Renal pelvis (tissue), 12 donors: ENCODE data around the gene ZFYVE19. TPM values are rescaled to one million over a fixed set of nuclear protein-coding genes. Genes with fewer than 3 reads are reported as not detected.
A peak's percentile ranks its signal among the peaks of the same experiment; 100 is the strongest.

ENCODE experiments used
- DNase-seq: peaks from one replicate; pipeline ENCODE4 v3.0.0-alpha.2; 2013
- long read RNA-seq, 16 experiments: transcript quantifications; one replicate each; lab custom pipeline, GENCODE V29; 2026
- polyA plus RNA-seq, 3 donors: library from polyadenylated mRNA; unstranded; fragments of 120-200 nt; gene quantifications; one replicate each; pipeline ENCODE4 v1.2.1, GENCODE V29; 2013; ENCODE audit not compliant: insufficient read length in 3 of 3

The ZFYVE19 gene, protein sequence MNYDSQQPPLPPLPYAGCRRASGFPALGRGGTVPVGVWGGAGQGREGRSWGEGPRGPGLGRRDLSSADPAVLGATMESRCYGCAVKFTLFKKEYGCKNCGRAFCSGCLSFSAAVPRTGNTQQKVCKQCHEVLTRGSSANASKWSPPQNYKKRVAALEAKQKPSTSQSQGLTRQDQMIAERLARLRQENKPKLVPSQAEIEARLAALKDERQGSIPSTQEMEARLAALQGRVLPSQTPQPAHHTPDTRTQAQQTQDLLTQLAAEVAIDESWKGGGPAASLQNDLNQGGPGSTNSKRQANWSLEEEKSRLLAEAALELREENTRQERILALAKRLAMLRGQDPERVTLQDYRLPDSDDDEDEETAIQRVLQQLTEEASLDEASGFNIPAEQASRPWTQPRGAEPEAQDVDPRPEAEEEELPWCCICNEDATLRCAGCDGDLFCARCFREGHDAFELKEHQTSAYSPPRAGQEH
- 10 to 100 TPM; 25.8 to 27.7 (median 27.7) TPM for polyA plus RNA-seq
- long read RNA-seq, donor 1, partial matches to known transcripts = 0 of 3 reads
- long read RNA-seq, donor 1, other reads (novel, unspliced or antisense) = 0 of 3 reads
- long read RNA-seq, donor 2, partial matches to known transcripts = 0 of 5 reads
- long read RNA-seq, donor 2, other reads (novel, unspliced or antisense) = 0 of 5 reads
- long read RNA-seq, donor 3, partial matches to known transcripts = 0 of 3 reads
- long read RNA-seq, donor 3, other reads (novel, unspliced or antisense) = 0 of 3 reads
- long read RNA-seq, donor 4, transcript ZFYVE19-203 (11 exons, 2,775 nt) = major isoform, 6 of 9 reads
- long read RNA-seq, donor 4, partial matches to known transcripts = 0 of 9 reads
- long read RNA-seq, donor 4, other reads (novel, unspliced or antisense) = 0 of 9 reads
- long read RNA-seq, donor 5 = 0 reads
- long read RNA-seq, donor 6, partial matches to known transcripts = 0 of 4 reads
- long read RNA-seq, donor 6, other reads (novel, unspliced or antisense) = 0 of 4 reads
- long read RNA-seq, donor 7, transcript ZFYVE19-203 (11 exons, 2,775 nt) = major isoform, 6 of 7 reads
- long read RNA-seq, donor 7, partial matches to known transcripts = 0 of 7 reads
- long read RNA-seq, donor 7, other reads (novel, unspliced or antisense) = 0 of 7 reads
- long read RNA-seq, donor 8, partial matches to known transcripts = 0 of 3 reads
- long read RNA-seq, donor 8, other reads (novel, unspliced or antisense) = 0 of 3 reads
- long read RNA-seq, donor 9, partial matches to known transcripts = 0 of 9 reads
- long read RNA-seq, donor 9, other reads (novel, unspliced or antisense) = 0 of 9 reads
- long read RNA-seq, donor 10, partial matches to known transcripts = 0 of 6 reads
- long read RNA-seq, donor 10, other reads (novel, unspliced or antisense) = 0 of 6 reads
- long read RNA-seq, donor 11, partial matches to known transcripts = 0 of 2 reads
- long read RNA-seq, donor 11, other reads (novel, unspliced or antisense) = 0 of 2 reads
- long read RNA-seq, donor 12, partial matches to known transcripts = 0 of 6 reads
- long read RNA-seq, donor 12, other reads (novel, unspliced or antisense) = 0 of 6 reads
- long read RNA-seq, donor 13, partial matches to known transcripts = 0 of 2 reads
- long read RNA-seq, donor 13, other reads (novel, unspliced or antisense) = 0 of 2 reads
- long read RNA-seq, donor 14 = 0 reads
- long read RNA-seq, donor 15 = 0 reads
- long read RNA-seq, donor 16, partial matches to known transcripts = 0 of 5 reads
- long read RNA-seq, donor 16, other reads (novel, unspliced or antisense) = 0 of 5 reads

DNA sequence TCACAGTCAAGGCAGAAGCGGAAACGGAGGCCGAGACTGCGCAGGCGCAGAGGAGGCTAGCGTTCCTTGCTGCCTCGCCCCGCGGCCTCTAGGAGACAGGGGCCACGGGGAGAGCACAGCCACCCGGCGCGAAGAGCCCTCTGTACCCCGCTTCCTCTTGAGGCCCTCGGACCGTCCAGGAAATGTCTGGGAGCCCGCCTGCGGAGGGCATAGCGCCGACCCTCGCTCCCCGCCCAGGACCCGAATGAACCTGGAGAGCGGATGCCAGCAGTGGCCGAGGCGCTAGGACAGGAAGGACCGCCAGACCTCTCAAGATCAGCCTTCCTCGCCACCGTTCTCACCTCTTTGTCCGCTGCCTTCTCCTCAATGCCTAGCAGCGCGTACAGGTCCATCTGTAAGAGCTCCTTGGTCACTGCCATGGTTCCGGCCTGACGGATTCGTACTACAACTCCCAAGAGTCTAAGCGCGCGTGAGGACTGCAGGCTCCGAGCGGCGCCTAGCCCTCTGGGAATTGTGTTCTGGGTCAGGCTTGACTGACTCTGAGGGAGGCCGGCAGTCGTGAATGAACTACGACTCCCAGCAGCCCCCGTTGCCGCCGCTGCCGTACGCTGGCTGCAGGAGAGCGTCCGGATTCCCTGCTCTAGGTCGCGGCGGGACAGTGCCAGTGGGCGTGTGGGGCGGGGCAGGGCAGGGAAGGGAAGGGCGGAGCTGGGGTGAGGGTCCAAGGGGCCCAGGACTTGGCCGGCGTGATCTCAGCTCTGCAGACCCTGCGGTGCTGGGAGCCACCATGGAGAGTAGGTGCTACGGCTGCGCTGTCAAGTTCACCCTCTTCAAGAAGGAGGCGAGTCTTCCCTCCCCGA, at the start of gene ZFYVE19, which contains the start of gene DNAJC17:
TSS of gene ZFYVE19 (plus strand) at position 62 of the 860 bp plus-strand sequence. CDS start at position 563, 501 bp downstream.
TSS of gene DNAJC17 (minus strand) at position 446 of the 860 bp plus-strand sequence. CDS start at position 419, 27 bp downstream.
- peak; percentile 98 for DNase-seq

DNA sequence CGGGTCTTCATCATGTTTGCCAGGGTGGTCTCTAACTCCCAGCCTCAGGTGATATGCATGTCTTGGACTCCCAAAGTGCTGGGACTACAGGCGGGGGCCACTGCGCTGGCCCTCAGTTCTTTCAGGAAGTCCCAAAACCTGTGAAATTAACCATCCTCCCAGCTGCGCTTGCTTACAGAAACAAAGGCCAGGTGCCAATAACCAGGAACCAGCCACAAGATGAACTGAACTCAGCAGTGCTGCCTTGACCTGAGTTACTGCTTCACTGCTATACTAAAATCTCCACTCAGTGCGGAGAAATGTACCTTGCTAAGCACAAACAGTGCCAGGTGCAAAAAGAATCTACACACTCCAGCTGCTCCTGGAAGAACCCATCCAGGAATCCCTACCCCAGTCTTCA, 46.9 kb upstream of the ZFYVE19 start:
- no peak for DNase-seq

- no peak for DNase-seq
These were observed 43.7 kb upstream of the ZFYVE19 start for GRCh38 chr15:40762919-40763800.

DNA sequence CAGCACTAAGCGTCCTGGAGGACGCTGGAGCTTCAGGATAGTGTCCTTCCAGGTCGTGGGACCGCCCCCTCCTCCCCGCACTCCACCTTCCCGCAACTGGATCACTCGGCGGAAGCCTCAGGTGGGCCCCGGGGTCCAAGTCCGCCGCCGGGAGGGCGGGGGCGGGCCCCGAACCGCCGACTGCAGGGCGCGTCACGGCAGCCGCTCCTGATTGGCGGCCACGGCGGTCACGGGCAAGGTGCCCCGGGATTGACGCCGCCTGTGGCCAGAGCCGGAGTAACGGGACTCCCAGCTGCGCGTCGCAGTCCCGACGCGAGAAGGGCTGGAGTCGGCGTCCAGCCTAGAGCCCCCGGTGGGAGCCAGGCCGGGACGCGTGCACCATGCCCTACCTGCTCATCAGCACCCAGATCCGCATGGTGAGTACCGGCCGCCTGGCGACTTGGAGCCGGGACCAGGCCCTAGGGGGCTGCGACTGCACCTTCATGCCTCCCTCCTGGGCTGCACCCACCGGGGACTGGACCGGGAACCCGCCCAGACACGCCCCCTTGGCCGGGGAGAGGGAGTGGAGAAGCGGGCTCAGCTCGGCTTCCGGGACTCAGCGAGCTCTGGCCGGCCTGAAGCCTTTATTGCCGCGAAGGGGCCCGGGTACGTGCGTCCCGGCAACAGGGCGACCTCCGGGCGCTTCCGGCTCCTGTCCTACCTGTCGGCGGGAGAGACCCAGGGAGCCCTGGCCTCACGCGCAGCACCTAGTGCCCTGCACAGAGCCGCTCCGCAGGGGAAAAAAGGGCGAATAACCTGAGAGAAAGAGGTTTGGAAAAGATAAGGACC, 42.9 kb upstream of the ZFYVE19 start, which contains the start of gene GCHFR:
TSS of gene GCHFR (plus strand) at position 268 of the 828 bp plus-strand sequence. CDS start at position 381, 113 bp downstream.
- DNase-seq = peak; percentile 77

- no peak for DNase-seq
These were observed 42.2 kb upstream of the ZFYVE19 start for GRCh38 chr15:40764629-40765103.

GRCh38 chr15:40766194-40766815, 40.6 kb upstream of the ZFYVE19 start:
- no peak for DNase-seq

DNA sequence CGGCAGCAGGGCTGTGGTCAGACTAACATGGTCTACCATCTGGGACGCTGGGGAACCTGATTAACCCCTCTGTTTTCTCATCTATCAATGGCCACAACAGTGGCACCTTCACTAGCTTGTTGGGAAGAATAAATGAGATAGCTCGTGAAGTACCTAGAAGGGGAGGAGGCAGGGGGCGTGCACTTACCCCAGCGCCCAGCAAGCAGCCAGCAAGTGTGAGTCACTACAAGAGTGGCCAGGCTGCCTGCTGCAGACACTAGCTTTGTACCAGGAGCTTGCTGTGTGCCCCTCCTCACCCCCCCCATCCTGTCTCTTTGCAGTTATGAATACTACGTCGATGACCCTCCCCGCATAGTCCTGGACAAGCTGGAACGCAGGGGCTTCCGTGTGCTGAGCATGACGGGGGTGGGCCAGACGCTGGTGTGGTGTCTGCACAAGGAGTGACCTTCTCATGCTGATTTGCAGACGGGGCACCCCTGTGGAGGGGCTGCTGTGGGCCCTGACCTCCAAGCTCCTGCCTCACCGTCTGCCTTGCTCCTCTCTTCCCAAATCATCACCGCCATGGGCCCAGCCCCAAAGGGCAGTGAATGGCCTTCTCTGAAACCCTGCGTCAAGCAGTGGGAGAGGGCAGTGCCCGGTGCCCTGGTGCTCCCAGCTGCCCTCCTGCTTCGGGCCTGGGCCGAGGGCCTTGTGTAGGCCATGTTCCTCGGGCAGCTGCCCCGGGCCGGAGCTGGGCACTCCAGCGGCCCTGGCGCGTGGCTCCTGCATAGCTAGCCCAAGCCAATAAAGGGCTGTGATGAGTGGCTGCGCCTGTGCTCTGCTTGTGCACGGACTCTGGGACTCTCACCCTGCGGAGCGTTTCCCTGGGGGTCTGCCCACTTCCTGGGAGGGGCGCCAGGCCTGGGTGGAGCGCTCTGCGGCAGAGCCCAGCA, 39.7 kb upstream of the ZFYVE19 start:
- DNase-seq = no peak

DNA sequence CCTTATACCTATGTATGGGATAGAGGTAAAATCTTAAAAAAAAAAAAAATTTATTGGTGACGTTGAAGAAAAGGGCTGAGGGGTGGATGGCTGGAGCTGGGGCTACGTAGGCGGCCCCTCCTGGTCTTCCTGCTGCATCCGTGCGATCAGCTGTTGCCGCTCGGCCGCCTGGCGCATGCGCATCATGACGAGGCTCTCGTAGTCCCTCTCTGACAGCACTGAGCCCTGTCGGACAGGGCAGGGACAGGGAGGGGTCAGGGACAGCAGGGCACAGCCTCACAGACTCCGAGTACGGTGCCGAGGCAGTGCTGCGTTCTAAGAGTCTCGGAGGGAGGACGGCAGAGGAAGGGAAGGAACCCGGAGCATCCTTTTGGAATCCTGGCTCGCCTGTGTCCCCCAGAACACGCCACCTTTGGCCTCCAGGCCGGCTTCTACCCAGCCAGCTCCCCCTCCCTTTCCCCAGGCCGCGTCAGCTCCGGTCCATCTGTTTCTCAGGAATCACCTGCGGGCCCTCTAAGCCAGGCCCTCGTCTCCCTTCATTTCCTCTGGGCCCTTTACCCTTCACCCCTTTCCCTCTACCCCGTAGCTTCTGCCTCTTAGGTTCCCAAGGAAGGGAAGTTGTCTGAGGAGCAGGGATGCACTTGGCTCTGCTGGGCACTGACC, 38.9 kb upstream of the ZFYVE19 start:
- no peak for DNase-seq

DNA sequence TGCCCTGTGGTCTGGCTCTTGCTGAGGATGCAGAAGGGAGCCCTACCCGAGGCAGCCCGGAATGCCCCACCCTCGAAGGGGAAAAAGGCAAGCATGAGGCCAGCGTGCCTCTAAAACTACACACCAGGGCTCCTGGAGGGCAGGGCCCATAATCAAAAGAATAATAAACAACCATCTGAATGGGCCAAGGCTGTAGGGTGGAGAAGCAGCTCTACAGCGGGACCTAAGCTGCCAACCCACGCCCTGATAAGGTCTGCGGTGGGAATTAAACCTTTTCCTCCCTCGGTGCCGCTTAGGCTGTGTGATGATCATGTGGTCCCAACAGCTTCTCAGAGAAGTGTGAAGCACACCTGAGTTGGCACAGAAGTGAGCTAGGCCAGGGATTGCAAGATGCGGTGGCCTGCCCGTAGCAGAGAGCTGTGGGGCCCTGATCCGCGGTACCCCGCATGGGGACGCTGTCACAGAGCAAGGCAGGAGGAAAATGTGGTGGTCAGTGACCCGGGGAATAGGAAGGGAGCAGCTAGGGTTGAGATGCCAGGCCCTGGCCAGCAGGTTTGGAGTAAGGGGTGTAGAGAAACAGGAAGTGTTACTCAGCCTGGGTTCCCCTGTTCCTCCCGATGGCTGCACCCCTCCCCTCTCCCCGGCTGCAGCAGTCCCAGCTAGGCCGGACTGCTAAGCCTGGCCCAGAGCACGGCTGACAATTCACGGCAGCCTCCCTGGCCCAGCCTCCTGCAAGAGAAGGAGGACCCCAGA, 38.2 kb upstream of the ZFYVE19 start:
- DNase-seq = no peak

DNA sequence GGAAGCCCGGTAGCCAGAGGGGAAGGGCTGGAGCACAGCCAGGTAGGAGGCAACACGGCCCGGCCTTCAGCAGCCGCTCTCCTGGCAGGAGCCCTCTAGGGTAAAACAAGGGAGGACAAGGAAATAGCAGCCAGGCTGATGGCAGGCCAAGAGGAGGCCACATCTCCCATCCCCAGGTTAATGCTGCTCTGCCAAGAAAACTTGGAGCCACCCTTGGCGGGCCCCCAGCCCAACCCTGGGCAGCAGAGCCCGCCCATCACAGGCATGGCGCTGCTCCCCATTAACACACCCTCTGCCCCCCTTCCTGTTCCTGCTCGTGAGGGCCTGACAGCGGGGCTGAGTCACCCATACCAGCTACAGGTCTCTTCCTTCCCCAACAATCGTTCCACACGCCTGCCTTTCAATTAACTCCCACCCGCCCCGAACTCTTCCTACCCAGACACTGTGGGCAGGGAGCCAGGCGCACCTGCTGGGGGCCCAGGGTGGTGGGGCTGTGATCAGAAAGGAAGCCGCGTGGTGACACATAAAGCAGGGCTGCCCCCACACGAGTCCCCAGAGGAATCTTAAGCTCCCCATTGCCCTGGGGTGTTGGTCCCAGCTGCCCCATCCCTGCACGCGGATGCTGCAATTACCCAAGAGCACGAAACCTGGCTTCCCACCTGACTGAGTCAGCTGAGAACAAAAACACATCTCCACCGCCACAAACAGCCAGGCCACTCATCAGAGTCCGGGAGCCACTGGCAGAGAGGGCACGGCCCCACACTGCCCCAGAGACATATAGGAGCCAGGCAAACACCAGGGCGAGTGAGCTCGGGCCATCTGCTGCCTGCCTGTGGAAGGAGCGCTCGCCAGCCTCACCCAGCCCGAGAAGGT, 37.4 kb upstream of the ZFYVE19 start, which contains the start of gene C15orf62:
TSS of gene C15orf62 (plus strand) at position 707 of the 873 bp plus-strand sequence. CDS start 516 bp downstream, outside the sequence.
- no peak for DNase-seq

DNA sequence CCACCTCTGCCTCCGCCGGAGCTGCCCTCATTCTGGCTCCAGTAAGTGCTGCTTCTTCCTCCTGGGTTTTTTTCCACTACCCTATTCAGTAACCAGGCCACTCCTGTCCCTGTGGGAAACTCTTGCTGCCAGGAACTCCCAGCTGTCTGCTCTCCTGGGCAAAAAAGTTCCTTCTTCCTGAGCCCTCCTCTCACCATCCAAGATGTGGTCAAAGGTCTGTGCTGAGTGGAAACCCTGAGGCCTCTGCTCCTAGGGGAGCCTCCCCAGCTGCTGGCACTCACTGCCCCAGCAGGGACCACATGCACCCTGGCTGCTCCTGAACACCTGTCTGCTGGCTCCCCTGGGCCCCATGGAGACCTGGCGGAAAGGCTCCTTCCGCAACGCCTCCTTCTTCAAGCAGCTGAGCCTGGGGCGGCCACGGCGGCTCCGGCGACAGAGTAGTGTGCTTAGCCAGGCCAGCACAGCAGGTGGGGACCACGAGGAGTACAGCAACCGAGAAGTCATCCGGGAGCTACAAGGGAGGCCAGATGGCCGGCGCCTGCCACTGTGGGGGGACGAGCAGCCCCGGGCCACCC, 36.7 kb upstream of the ZFYVE19 start:
- DNase-seq = no peak

- no peak for DNase-seq
These were observed 35.6 kb upstream of the ZFYVE19 start for GRCh38 chr15:40771242-40771641.

DNA sequence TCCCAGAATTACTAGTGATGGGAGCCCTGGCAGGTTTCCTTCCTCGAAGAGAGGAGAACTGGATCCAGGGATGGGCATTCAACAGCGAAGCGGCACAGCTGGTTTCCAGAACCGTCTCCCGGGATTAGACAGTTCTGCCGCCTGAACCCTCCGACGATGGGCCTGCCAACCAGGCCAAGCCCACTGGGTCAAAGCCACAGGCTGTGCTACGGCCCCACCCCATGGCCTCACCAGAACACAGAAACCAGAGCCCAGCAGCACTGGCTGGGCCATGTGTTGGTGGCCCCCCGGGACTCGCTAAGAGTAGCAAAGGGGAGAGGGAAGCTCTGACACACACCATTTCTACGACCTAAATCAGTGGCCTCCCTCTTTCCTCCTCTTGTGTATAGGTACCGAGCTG, 34.9 kb upstream of the ZFYVE19 start:
- DNase-seq = no peak
